Adrenal gland (tissue), 5 donors: ENCODE measurements around the gene ETV5.

Experiments
- POLR2A ChIP-seq, 2 donors: fragments of 450-650 bp; IDR thresholded peaks; one replicate each; pipeline ENCODE4 v1.6.1; 2017; ENCODE audit warnings: antibody characterized with exemption in 2 of 2, mild to moderate bottlenecking in 2 of 2, moderate library complexity in 1 of 2
- TF ChIP-seq, protein P1 (sequence below), 6 experiments: fragments of 450-650 bp in 4 of 6; fragments of 200-600 bp in 2 of 6; sonication (generic) in 1 of 6; IDR thresholded peaks; 1 replicate in 5 of 6; 2 replicates in 1 of 6; pipeline versions ENCODE4 v1.5.1 to v1.8.0; 2016 to 2021; ENCODE audit warnings: antibody characterized with exemption in 6 of 6, mild to moderate bottlenecking in 2 of 6, moderate library complexity in 1 of 6
- donor health status: DM: no; HTN: no; CAD: no.

DNA sequence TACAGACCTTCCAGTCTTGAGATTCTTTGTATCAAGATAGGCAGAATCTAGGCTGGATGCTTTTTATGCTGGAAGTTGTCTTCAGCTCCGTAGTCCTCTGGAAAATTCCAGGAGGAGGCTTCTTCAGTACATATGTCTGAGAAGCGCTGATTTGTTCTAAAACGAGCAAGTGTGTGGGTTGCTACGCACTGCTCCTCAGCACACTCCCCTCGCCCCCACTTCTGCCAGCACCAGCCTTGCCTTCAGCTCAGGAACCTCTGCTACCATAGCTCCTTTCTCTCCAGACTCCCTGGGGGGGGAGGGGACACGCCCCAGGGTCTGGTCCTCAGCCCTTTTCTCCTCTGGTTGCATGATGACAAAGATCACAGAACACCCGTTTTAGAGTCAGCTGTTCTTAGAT is 95.6 kb downstream of the ETV5 start:
- TF ChIP-seq POLR2A (IDR thresholded peaks at IDR 0.05): no peak
- TF ChIP-seq, protein P1, sequence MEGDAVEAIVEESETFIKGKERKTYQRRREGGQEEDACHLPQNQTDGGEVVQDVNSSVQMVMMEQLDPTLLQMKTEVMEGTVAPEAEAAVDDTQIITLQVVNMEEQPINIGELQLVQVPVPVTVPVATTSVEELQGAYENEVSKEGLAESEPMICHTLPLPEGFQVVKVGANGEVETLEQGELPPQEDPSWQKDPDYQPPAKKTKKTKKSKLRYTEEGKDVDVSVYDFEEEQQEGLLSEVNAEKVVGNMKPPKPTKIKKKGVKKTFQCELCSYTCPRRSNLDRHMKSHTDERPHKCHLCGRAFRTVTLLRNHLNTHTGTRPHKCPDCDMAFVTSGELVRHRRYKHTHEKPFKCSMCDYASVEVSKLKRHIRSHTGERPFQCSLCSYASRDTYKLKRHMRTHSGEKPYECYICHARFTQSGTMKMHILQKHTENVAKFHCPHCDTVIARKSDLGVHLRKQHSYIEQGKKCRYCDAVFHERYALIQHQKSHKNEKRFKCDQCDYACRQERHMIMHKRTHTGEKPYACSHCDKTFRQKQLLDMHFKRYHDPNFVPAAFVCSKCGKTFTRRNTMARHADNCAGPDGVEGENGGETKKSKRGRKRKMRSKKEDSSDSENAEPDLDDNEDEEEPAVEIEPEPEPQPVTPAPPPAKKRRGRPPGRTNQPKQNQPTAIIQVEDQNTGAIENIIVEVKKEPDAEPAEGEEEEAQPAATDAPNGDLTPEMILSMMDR (IDR thresholded peaks at IDR 0.05): no peak
